HG03108 (cell line): ENCODE results near the gene EPB41L4A.

ENCODE experiments used
- ATAC-seq: cut with Tn5 transposase; IDR thresholded peaks from one replicate; pipeline ENCODE4 v1.9.1; 2021; ENCODE audit warnings: moderate library complexity; ENCODE audit not compliant: unreplicated experiment

The EPB41L4A gene

DNA sequence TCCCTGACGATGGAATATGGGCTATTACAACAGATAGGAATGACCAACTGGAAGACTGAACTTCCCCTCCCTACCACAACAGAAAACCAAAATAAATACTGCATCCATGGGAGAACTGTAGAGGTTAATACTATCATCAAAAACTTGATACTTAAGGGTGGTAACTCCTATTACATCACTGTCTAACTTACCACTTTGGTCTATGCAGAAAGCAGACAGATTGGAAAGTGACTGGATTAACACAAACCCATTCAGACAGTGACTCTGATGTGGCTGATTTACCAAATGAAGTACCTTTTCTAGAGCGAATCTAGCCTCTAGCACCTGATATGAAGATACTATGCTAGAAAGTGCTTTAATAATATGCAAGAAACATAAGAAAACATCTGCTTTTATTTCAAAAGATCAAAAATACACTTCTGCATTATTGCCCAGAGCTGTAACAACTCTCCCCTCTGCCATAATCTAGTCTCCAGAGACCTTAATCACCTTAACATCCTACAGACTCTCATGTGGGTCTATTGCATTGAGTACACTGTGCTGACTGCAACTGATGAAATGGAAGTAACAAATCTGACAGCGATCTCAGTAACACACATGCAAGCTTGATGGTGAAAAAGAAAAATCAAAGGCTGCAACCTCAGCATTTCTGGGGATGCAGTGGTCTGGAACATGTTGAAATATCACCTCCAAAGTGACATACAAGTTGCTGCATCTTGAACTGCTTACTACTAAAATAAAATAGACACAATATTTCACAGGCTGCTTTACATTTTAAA is 62.7 kb downstream of the EPB41L4A start:
- no peak for ATAC-seq

DNA sequence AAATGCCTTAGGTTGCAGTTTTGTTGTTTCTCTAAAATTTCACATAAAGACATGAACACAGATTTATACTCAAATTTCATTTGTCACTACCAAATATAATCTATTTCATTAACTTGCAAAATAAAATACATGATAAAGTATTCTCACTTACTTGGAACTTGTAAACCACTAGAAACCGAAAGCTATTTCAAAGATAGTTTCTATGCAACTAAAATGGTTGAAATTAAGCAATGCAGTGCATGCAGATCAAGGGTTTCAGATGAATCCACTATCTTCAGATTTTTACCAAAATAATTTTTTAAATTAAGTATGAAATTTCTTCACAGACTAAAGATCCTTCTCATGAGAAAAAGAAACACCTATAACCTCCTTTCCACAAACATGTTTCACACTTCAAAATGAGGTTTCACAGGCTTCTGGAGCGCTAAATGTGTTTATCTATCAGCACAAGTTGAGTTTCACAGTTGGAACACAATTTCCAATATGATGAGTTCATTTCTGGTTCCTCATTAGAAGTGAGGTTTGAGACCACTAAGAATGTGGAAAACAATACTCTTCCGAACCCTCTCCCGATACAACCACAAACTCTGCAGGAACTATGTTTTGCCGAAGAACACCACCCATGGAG is 63.9 kb downstream of the EPB41L4A start:
- ATAC-seq, result no peak

DNA sequence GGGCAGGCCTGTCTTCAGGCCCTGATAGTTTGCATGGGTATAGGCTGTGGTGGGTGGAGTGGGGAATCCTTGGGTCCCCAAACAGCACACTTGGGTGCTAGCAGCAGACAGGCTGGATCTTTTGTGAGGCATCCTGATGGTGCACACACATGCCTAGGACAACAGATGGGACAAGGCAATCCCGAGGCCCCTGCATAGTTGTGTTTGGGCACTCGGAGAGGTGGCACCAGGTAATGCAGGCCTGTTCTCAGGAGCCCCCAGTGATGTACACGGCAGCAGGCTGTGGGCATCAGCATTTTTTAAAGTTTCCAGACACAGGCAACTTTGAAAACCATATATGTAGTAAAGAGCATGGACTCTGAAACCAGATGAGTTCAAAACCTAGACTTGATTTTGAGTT is 65.4 kb downstream of the EPB41L4A start:
- ATAC-seq, result no peak

DNA sequence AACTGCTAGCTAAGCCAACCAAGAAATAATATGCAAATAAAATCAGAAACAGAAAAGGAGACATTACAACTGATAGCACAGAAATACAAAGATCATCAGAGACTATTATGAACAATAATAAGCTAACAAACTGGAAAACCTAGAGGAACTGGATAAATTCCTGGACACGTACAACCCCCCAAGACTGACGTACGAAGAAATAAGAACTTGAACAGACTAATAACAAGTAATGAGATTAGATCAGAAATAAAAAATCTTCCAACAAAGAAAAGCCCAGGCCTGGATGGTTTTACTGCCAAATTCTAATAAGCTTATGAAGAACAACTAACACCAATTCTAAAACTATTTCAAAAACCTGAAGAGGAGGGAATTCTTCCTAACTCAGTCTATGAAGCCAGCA is 67.9 kb downstream of the EPB41L4A start:
- no peak for ATAC-seq

DNA sequence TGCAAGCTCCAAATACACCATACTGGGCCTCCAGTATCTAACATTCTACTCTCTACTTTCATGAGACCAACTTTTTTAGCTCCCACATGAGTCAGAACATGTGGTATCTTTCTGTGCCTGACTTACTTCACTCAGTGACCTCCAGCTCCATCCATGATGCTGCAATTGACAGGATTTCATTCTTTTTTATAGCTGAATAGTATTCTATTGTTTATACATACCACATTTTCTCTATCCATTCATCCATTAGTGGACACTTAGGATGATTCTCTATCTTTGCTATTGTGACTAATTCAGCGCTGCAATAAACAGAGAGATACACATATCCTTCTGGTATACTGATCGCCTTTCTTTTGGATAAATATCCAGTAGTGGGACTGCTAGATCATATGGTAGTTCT is 68.5 kb downstream of the EPB41L4A start:
- ATAC-seq, result no peak

DNA sequence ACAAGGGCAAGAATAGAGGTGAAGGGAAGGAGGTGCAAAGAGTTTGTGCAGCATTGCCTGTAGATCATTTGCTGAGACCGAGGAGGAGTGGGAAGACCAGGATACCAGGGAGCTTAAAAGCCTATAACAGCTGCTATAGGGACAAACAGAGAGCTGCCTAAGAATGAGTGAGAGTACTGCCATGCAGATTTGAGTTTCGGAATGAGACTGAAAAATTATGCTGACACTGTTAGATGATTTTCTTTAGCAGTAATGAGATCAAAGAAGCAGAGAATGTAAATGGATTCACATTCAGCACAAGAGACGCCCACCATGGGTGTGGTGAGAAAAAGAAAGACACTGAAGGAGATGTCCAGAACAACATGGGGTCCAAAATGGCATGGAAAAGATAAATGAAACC is 69.7 kb downstream of the EPB41L4A start:
- ATAC-seq, result no peak

DNA sequence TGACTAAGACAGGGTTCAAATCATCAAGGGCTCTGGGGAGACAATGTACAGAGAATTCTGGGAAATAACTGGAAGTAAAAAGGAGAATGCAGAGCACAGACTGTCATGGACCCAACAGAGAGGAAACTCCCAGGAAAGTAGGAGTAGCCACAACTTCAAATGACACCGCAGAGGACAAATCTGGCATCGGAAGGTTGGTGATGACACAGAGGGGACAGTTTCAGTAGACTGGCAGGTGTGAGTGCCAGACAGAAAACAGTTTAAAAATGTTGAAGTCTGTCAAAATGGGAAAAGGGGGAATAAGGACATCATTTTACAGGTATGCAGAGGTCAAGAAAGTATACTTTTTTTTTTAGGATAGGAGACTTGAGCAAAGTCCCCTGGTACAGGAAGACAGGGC is 70.2 kb downstream of the EPB41L4A start:
- no peak for ATAC-seq

DNA sequence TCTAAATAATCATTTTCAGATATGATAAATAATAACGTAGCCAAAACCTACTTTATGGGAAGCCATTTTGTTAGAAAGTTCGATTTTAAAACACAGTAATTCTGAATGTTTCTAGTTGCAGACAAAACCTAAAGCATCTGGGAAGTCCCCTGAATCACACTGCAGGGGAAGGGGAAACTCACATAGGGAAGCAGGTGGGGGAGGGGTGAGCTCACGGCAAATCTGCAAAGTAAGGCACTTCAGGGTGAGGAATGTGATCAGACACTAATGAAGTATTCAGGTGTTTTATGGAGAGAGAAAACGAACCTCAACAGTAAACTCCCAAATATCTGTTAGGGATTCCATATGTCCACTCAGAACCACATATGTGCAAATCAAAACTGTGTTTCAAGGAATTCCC is 70.7 kb downstream of the EPB41L4A start:
- ATAC-seq, result no peak

DNA sequence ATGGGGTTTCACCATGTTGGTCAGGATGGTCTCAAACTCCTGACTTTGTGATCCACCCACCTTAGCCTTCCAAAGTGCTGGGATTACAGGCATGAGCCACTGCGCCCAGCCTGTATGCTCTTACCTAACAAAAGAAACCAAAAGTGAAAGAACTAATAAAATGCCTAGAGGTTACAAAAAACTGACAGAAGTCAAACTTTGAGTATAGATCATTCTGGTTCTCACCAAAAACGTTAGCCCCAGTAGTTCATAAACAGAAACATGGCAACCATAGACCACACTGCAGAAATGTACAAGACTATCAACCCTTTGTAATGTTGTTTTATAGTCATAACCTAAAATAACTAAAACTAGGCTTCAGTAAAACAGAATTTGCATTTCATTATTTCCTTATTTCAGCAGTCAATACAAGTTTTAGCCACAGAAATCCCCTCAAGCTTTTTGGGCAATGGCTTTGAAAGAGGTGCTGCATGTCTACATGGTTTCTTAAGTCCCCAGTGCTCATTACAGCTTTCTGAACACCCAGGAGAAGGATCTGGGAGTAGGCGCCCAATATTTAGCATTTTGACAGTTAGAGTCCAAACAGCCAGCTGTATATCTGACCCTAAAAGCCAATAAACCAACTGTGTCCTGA is 72.5 kb downstream of the EPB41L4A start:
- peak; percentile 46 for ATAC-seq

DNA sequence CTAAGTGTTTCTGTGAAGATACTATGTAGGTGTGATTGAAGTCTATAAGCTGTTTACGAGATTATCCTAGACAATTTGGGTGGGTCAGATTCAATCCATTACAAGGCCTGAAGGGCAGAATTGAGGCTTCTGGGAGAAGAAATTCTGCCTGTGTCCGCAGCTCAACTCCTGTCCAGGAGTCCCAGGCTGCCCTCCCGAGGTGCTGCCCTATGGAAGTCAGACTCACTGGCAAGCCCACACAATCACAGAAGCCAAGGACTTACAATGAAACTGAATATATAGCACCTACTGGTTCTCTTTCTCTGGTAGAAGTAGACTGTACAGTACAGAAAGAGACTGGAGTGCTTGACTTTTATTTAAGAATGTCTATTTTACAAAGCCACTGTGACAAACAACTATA is 74.5 kb downstream of the EPB41L4A start:
- no peak for ATAC-seq

DNA sequence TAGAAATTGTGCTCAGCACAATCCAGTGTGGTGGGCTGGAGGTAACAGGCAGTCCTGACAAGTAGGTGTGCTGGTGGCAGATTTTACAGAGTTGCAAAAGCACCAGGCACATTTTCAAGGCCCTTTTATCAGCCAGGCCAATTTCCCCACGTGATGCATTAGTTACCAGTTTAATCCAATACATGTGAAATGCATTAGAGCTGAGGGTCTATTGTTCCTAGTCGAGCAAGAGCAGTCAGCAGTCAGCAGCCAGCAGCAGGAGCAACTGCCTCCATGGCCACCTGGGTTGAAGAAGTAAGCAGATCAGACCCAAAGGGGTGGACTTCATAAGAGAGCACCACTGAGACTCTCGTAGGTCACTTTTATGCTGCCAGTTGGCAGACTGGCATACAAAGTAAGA is 76.7 kb downstream of the EPB41L4A start:
- no peak for ATAC-seq

DNA sequence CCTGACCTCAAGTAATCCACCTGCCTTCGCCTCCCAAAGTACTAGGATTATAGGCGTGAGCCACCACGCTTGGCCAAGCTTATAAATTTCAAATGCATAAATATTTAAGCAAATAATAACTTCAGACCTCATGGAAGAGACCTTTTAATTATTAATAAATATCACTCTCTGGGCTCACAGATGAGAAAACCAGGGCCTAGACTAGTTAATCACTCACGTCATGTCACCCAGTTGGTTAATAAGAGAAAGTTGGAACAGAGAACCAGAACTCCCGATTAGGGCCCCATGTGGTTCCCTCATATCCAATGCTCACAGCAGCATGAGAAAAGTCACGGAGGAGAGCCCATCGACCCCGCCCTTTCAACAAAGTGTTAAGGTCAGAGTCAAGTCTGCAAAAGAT is 79.3 kb downstream of the EPB41L4A start:
- ATAC-seq, result no peak

DNA sequence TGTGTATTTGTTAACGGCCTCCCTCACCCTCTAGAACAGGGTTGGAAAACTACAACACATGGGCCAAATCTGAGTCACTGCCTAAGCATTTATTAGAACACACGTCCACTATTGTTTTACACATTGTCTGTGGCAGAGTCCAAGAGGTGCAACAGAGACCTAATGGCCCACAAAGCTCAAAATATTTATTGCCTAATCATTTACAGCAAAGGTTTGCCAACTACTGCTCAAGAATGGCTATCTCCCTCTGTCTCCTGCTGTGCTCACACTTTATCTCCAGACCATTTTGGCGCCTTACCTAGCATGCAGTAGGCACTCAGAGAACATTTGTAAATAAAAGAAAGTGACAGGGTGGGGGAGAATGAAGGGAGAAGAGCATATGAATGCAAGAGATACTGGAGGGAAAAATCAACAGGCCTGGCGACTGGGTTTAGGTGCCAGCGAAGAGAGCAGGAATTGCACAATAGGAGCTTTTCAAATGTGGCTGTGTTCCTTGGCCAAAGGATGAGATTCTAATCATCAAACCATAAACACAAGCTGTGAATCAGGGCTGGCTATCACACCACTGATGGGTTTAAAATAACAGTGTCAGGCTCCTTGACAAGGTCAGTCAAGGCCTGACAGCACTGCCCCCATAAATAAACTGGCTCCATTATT is 80.3 kb downstream of the EPB41L4A start:
- ATAC-seq, result no peak

DNA sequence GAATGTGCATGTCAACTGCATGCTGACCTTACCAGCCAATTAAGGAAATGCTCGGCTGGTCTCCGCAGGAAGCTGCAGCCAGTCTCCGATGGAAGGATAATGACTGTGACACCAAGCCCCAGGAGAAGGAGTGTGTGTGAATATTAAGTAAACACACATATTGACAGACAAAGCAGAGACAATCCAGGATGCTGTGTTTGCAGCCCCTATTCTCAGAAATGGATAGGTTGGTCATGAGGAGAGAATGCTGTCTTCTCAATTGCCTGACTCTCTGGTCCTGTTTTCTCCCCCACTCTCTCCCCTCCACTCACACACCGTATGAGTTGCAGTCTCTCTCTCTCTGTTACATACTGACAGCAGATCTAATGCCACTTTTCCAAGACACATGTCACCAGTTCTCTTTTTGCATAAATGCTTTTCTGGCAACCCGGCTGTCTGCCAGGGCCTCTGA is 85.7 kb downstream of the EPB41L4A start:
- no peak for ATAC-seq

DNA sequence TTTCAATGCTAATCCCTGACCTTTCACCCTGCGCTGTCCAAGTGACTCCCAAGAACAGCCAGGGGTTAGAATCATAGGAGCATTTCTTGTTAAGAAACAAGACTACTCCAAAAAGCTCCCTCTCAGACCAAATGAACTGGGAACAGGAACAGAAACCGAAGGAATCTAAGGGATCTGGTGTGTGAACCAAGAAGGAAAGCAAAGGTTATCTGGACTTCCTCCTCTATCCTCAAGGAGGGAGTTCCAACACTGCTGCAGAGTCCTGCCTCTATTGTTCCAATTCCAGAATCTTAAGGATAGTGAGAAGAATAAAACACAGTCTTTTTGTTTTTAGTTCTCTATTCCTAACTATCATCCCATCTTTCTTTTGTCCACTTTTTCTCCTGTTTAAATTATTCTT is 87.2 kb downstream of the EPB41L4A start:
- no peak for ATAC-seq

DNA sequence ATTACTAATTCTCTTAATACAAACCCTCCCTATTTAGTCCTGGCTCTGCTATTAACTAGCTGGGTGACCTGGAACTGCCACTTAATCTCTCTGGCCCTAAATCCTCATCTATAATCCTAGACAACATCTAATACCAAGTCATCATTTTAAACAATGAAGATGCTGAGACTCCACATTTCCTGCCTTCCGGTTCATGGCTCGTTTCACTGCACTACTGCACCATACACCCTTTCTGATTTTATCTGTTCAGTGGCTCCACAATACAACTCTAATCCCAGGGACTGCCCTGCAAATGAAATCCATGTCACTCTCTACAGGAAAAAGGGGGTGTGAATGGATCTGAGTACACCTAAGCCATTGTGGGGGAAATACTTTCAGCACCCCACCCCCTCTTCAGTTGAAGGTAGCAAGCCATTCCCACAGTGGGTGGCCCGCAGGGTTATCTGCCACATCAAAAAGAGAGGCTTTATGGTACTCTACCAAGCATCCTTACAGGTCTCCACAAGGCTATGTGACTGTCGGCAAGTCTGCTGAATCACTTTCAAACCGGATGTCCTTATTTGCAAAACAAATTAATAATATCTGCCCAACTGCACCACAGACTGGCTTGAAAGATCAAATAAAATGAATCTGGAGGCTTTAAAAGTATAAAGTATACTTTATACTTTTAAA is 89.5 kb downstream of the EPB41L4A start:
- peak; percentile 80 for ATAC-seq

DNA sequence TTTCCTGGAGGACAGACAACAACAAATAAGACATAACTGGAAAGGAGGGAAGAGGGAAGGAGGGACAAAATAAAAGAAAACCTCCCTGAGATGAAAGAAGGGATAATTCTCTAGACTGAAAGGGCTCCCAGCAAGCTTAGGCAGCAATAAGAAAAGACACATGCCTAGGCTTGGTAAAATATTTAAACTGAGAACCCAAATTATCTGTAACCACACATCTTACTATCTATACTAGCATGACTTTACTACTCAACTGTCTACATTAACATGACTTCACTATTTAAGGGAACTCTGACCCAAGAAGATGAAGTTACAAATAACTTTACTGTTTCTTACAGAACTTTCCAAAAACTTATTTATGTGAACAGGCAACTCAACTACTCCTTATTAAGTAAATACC is 95.9 kb downstream of the EPB41L4A start:
- ATAC-seq, result no peak

DNA sequence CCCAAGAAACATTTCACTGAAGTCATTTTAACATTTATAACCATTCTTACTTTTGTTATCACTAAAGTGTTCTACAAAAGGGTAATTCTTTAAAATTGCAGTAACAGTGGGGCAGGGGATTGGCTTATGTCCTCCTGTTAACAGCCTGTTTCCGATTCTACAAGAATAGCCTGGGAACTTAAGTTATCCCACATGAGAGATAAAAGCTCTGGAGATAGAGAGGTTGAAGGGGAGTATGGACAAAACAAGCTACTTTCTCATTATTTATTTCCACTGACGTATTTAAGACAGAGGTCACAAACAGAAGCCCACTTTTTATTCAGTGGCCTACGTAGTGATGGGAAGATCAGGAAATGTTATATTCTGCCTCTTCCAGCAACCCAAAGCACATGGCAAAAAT is 98.7 kb downstream of the EPB41L4A start:
- ATAC-seq, result no peak

DNA sequence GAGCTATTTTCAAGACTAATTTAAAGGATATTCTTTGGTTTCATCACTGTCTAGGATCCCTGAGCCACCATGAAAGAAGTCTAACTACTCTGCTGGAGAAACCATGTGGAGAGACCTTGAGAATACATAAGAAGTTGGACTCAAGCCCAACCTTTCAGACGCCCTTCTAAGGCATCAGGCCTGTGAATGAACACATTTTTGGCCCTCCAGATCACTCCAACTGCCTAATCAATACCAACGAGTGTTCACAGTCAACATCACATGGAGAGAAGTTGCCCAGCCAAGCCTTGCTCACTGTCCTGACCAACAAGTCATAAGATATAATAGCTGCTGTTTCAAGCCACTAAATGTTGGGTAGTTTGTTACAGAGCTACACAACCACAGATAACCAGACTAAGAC is 100.7 kb downstream of the EPB41L4A start:
- ATAC-seq, result no peak

DNA sequence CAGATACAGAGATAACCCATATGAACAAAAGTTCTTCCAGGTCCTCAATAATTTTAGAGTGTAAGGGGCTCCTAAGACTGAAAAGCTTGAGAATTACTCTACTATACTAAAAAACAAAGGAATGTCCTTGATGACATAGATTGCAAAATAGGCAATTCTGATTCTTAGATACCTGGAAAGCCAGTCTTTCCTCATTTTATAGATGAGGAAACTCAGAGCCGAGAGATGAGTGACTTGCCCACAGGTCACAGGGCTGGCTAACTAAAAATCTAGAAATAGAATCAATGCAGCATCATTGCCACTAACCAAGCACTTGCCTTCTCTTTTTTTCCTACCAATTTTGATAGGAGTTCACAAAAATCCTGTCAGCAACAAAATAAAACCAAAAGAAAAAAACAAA is 101.2 kb downstream of the EPB41L4A start:
- no peak for ATAC-seq

DNA sequence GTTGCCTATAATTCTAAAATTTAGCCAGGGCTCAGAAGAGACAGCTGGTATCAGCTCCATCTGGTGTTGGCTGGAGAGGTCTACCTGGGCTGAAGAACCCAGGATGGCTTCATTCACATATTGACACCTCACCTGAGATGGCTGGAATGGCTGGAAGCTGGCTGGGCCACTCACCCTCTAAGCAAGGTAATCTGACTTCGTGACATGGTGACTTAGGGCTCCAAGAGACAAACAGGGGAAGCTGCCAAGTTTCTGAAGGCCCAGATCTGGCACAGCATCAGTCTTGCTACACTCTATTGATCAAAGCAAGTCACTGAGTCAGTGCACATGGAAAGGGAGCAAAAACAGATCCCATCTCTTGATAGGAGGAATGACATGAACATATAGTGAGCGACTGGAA is 102.3 kb downstream of the EPB41L4A start:
- ATAC-seq, result no peak
